Measurements from ENCODE around the gene PIWIL4.

PIWIL4 gene

GRCh38 chr11:94574193-94574961 lies 7.2 kb downstream of the PIWIL4 start:
- TF ChIP-seq, protein P1, sequence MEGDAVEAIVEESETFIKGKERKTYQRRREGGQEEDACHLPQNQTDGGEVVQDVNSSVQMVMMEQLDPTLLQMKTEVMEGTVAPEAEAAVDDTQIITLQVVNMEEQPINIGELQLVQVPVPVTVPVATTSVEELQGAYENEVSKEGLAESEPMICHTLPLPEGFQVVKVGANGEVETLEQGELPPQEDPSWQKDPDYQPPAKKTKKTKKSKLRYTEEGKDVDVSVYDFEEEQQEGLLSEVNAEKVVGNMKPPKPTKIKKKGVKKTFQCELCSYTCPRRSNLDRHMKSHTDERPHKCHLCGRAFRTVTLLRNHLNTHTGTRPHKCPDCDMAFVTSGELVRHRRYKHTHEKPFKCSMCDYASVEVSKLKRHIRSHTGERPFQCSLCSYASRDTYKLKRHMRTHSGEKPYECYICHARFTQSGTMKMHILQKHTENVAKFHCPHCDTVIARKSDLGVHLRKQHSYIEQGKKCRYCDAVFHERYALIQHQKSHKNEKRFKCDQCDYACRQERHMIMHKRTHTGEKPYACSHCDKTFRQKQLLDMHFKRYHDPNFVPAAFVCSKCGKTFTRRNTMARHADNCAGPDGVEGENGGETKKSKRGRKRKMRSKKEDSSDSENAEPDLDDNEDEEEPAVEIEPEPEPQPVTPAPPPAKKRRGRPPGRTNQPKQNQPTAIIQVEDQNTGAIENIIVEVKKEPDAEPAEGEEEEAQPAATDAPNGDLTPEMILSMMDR (IDR thresholded peaks at IDR 0.05; ENCODE audit: extremely low read depth, missing control alignments) = no peak
- DNase-seq (ENCODE audit: low spot score) = no peak

GRCh38 chr11:94576306-94576705 lies 9.1 kb downstream of the PIWIL4 start:
- TF ChIP-seq, protein P1 (IDR thresholded peaks at IDR 0.05; ENCODE audit: extremely low read depth, missing control alignments) = no peak
- no peak for DNase-seq (ENCODE audit: low spot score)

DNA sequence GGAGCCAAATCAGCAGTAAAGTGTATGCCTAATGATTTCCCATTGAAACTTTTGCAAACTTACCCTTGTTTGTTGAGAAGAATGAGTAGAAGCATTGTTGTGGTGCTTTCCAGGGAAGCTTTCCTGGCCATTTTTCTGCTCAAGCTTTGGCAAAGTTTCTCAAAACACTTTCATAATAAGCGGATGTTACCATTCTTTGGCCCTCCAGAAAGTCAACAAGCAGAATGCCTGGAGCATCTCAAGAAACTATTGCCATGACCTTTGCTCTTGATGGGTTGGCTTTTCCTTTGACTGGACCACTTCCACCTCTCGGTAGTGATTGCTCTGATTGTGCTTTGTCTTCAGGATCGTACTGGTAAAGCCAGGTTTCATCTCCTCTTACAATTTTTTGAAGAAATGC lies 10.7 kb downstream of the PIWIL4 start:
- TF ChIP-seq, protein P1 (IDR thresholded peaks at IDR 0.05; ENCODE audit: extremely low read depth, missing control alignments) = no peak
- DNase-seq (ENCODE audit: low spot score) = no peak

GRCh38 chr11:94581926-94582325 lies 14.8 kb downstream of the PIWIL4 start:
- DNase-seq (ENCODE audit: low spot score) = peak; percentile 65
- TF ChIP-seq, protein P1 (IDR thresholded peaks at IDR 0.05; ENCODE audit: extremely low read depth, missing control alignments) = no peak

DNA sequence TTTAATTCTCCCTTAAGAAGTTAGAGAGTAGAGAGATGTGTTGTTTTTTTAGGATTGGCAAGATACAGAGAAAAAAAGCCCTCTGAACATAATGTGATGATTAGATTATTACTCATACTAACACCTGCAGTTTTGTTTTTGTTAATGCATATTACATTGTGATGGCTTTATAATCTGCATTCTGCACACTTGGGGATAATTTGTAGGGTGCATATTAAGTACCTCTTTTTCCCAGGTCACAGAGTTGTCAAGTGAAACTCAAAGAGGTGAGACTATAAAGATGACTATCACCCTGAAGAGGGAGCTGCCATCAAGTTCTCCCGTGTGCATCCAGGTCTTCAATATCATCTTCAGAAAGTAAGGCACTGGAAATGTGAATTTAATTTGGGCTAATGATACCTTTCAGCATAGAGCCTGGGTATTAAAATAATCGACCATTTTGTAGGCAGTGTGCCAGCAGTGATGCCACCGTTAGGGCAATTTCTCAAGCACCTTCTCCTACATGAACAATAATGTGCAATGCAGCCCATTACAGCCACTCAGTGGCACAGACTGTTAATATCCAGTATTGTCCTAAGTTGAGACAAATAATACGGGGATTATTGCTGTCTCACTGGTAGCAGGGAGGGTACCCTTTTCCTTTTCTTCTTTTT lies 16.2 kb downstream of the PIWIL4 start:
- no peak for DNase-seq (ENCODE audit: low spot score)
- TF ChIP-seq, protein P1 (IDR thresholded peaks at IDR 0.05; ENCODE audit: extremely low read depth, missing control alignments) = no peak

DNA sequence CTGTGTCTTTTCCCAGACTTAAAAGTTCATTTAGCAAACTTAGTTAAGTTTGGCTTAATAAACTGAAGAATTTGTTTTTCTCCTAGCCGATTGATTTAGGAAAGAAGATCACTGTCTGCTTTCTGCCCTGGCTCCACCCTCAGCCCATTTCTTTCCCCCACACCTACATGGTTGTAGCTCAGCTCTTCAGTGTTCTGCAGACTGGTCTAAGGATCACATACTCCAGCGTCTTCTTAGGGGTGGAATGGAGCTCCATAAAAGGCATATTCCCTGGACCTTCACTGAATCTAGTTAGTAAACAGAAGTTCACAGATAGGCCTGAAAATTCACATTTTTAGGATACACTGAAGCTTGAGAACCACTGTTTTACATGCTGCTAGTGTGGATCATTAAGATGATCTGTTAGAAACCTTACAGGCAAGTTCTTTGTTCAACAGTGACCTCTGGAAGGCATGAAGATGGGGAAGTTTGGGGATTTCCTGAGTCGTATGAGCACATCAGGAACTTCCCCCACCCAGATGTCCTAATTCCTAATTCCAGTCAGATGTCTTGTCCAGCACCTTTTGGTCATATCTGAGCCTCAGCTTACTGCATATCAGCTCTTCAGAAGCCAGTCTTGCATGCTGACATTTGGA lies 16.8 kb downstream of the PIWIL4 start:
- peak; percentile 34 for DNase-seq (ENCODE audit: low spot score)
- TF ChIP-seq, protein P1 (IDR thresholded peaks at IDR 0.05; ENCODE audit: extremely low read depth, missing control alignments) = no peak

GRCh38 chr11:94584978-94585377 lies 17.8 kb downstream of the PIWIL4 start:
- TF ChIP-seq, protein P1 (IDR thresholded peaks at IDR 0.05; ENCODE audit: extremely low read depth, missing control alignments) = no peak
- DNase-seq (ENCODE audit: low spot score) = no peak
